Renal cortical epithelial cell (primary cell): Measurements from ENCODE around the gene MKNK2. TPM values are rescaled to one million over a fixed set of nuclear protein-coding genes. Genes with fewer than 3 reads are reported as not detected.
"Not testable (repeated sequence)": the region's sequence is repeated elsewhere in the genome, so short reads cannot be mapped to it uniquely, and the experiment has no call there.

Source experiments
- DNase-seq: peaks from one replicate; pipeline ENCODE4 v3.0.0-alpha.2; 2011; ENCODE audit warnings: low read depth
- total RNA-seq: library from RNA; depleted of rRNA; stranded (reverse); fragments of >200 nt; gene quantifications from 2 replicates; pipeline ENCODE4 v1.2.3, GENCODE V29; 2014

Gene MKNK2
- total RNA-seq = 78.8 and 193 TPM in 2 replicates

GRCh38 chr19:2050991-2051772, at the start of gene MKNK2:
Gene MKNK2, minus strand, starts transcription at chr19:2051244. Its CDS starts 393 bp downstream, at chr19:2050851.
- no peak for DNase-seq

GRCh38 chr19:2100719-2101061, 49.6 kb upstream of the MKNK2 start:
- DNase-seq = no peak

- DNase-seq = no peak
These were observed 49.1 kb upstream of the MKNK2 start for GRCh38 chr19:2099937-2100718.

- DNase-seq = no peak
These were observed 48.0 kb upstream of the MKNK2 start for GRCh38 chr19:2099054-2099501.

DNA sequence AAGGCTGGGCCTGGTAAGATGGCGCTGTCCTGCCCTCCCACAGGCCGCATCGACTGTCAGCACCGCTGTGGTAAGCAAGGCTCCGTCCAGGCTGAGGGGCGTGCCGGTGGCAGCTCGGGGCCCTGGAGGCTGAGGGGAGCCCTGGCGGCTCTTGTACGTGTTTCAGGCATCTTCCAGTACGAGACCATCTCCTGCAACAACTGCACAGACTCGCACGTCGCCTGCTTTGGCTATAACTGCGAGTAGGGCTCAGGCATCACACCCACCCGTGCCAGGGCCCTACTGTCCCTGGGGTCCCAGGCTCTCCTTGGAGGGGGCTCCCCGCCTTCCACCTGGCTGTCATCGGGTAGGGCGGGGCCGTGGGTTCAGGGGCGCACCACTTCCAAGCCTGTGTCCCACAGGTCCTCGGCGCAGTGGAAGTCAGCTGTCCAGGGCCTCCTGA, 46.9 kb upstream of the MKNK2 start:
- DNase-seq = no peak

GRCh38 chr19:2097203-2097885, 46.3 kb upstream of the MKNK2 start:
- no peak for DNase-seq

- peak; percentile 80 for DNase-seq
These were observed 45.6 kb upstream of the MKNK2 start, which contains the start of gene IZUMO4 for GRCh38 chr19:2096480-2097202. Gene IZUMO4, plus strand, starts transcription at chr19:2096915. Its CDS starts 31 bp downstream, at chr19:2096946.

DNA sequence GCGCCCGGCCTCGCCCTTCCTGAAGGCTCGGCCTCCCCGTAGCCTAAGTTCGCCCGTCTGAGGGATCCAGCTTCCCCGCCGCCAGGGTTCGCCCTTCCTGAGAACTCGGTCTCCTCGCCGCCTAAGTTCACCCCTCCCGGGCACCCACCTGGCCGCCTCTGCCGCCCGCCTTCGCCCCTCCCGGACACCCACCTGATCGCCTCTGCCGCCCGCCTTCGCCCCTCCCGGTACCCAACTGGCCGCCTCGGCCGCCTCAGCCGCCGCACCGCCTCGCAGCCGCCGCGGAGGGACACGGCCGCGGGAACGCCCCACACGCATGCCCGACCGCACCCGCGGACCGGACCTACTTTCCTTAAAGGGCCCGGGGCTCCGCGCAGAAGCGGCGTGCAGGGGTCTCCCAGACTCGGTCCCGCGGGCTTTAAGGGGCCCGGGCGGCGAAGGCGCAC, 45.0 kb upstream of the MKNK2 start, which contains the start of gene MOB3A:
MOB3A (minus strand) TSS at position 293 of the 446 bp plus-strand sequence. CDS start 17,766 bp downstream, outside the sequence.
- DNase-seq = no peak

- not testable (repeated sequence) for DNase-seq
These were observed 41.0 kb upstream of the MKNK2 start for GRCh38 chr19:2091926-2092525.

DNA sequence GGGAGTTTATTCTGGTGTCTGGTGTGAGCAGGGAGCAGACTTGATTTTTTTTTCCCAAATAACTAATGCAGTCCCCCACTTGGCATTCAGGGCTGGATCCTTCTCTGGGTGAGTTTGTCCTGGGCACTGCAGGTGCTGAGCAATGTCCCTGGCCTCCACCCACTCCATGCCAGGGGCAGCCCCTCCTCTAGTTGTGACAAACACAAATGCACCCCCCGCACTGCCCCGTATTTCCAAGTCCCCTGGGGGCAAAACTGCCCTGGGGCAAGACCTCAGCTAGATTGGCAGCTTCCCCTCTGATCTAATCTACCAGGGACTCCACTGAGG, 38.6 kb upstream of the MKNK2 start:
- DNase-seq = no peak

GRCh38 chr19:2089001-2089711, 38.1 kb upstream of the MKNK2 start:
- no peak for DNase-seq

GRCh38 chr19:2087621-2088100, 36.6 kb upstream of the MKNK2 start:
- DNase-seq = no peak

GRCh38 chr19:2086695-2087620, 35.9 kb upstream of the MKNK2 start:
- peak; percentile 82 for DNase-seq

GRCh38 chr19:2084993-2085720, 34.1 kb upstream of the MKNK2 start:
- peak; percentile 74 for DNase-seq

- no peak for DNase-seq
These were observed 32.3 kb upstream of the MKNK2 start for GRCh38 chr19:2083174-2083854.

DNA sequence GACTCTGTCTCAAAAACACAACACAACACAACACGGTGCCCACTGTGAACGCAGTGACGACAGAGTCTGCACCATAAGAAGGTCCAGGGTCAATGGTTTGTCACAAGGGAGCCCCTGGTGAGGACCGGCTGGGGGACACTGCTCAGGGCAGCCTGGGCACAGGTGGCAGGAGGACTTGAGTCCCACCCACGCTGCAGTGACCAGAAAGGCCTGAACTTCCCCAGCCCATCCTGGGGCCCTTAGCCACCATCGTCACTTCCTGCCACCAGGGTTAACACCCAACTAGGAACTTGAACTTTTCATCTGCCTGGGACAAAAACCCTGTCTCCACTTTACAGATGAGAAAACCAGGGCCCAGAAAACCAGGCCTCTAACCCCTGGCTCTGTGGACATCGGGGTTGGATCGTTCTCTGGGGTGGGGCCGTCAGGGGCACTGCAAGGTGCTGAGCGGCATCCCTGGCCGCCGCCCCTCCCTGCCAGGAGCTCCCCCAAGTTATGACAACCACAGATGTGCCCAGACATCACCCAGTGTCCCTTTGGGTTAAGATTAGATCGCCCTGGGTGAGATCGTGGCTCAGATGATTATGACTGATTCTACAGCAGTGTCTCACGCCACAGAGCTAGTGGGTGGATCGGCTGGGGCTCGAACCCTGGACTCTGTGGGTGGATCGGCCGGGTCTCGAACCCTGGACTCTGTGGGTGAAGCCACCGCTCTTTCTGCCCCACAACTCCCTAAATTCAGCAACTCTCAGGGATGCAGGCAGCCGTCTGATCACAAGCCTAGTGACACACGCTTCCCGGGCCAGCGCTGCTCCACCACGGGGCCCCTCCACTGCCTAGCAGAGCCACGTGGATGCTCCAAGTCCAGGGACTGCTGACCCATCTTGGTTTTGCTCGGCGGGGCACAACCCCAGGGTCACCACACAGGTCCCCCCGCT, 31.1 kb upstream of the MKNK2 start:
- no peak for DNase-seq
